ENCODE data around the gene BOD1L1. TPM values are rescaled to one million over a fixed set of nuclear protein-coding genes. Genes with fewer than 3 reads are reported as not detected.

The BOD1L1 gene
- polyA plus RNA-seq, 1 donor from 2014 or later = 43.3 TPM

DNA sequence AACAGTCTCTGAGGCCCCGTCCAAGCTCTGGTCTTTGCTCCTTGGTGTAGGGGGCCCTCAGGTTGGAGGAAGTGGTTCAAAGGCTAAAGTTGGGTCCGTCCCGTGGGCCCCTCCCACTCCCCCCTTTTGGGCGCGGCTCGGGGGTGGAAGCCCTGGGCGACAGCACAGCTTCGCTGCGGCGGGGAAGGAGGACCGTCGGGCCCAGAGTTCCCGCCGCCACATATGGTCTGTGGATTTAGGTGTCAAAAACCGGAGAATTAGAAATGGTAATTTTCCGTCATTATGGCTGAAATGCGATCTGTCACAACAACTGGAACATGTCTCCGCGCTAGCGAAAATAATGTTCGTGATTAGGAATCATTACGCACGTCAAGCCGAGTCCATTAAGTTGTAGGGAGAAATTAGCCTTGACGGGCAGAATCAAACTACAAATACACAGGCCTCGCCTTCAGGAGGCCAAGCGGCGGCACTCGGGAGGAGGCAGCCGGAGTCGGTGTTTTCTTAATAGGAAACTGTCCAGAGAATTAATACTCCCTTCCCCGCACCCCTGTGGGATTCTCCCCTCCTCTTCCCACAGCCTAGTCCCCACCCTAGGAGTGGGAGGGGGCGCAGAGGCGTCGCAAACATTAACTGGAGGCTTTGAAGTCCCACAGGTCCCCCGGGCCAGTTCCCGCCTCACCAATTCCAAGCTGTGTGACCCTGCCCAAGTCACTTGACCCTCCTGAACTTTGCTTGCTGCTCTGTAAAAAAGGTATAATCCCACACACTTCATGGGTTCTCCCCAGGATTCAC, 98.2 kb downstream of the BOD1L1 start:
- H3K9me2 ChIP-seq (ENCODE audit: insufficient read depth, low read length) = no peaks in the 10 kb centered on the region
- H3K9ac ChIP-seq (ENCODE audit: low read length) = no peak overlapping the region
- H4K20me1 ChIP-seq (ENCODE audit: insufficient read depth) = no peaks in the 10 kb centered on the region
- H3K79me2 ChIP-seq (replicated peaks; ENCODE audit: insufficient read depth, low read length) = no peaks in the 10 kb centered on the region
- H2AFZ ChIP-seq (ENCODE audit: low read depth, low read length) = no peak overlapping the region
- H3K4me3 ChIP-seq (ENCODE audit: low read length) = no peak overlapping the region
- H3K9me3 ChIP-seq (ENCODE audit: low read length) = peaks cover 10% of the 10 kb centered on the region
- no peak overlapping the region for H3K27ac ChIP-seq (ENCODE audit: low read length)
- peaks cover 99% of the 10 kb centered on the region for H3K27me3 ChIP-seq (ENCODE audit: insufficient read depth, low read depth, low read length)
- H3F3A ChIP-seq (ENCODE audit: insufficient read depth, low read length, poor library complexity, severe bottlenecking) = no peaks in the 10 kb centered on the region
- H3K36me3 ChIP-seq (ENCODE audit: insufficient read depth, low read length) = no peaks in the 10 kb centered on the region
- no peak for TF ChIP-seq MXI1 (conservative IDR thresholded peaks at IDR 0.05; ENCODE audit: poor library complexity, severe bottlenecking)
- TF ChIP-seq RAD21 (conservative IDR thresholded peaks at IDR 0.05) = no peak
- TF ChIP-seq EP300 (conservative IDR thresholded peaks at IDR 0.05; ENCODE audit: poor library complexity, severe bottlenecking) = no peak
- TF ChIP-seq SMC3 (conservative IDR thresholded peaks at IDR 0.05; ENCODE audit: poor library complexity) = no peak
- TF ChIP-seq, protein P1, sequence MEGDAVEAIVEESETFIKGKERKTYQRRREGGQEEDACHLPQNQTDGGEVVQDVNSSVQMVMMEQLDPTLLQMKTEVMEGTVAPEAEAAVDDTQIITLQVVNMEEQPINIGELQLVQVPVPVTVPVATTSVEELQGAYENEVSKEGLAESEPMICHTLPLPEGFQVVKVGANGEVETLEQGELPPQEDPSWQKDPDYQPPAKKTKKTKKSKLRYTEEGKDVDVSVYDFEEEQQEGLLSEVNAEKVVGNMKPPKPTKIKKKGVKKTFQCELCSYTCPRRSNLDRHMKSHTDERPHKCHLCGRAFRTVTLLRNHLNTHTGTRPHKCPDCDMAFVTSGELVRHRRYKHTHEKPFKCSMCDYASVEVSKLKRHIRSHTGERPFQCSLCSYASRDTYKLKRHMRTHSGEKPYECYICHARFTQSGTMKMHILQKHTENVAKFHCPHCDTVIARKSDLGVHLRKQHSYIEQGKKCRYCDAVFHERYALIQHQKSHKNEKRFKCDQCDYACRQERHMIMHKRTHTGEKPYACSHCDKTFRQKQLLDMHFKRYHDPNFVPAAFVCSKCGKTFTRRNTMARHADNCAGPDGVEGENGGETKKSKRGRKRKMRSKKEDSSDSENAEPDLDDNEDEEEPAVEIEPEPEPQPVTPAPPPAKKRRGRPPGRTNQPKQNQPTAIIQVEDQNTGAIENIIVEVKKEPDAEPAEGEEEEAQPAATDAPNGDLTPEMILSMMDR (IDR thresholded peaks at IDR 0.05; ENCODE audit: poor library complexity, severe bottlenecking) = no peak
- TF ChIP-seq, protein P2, sequence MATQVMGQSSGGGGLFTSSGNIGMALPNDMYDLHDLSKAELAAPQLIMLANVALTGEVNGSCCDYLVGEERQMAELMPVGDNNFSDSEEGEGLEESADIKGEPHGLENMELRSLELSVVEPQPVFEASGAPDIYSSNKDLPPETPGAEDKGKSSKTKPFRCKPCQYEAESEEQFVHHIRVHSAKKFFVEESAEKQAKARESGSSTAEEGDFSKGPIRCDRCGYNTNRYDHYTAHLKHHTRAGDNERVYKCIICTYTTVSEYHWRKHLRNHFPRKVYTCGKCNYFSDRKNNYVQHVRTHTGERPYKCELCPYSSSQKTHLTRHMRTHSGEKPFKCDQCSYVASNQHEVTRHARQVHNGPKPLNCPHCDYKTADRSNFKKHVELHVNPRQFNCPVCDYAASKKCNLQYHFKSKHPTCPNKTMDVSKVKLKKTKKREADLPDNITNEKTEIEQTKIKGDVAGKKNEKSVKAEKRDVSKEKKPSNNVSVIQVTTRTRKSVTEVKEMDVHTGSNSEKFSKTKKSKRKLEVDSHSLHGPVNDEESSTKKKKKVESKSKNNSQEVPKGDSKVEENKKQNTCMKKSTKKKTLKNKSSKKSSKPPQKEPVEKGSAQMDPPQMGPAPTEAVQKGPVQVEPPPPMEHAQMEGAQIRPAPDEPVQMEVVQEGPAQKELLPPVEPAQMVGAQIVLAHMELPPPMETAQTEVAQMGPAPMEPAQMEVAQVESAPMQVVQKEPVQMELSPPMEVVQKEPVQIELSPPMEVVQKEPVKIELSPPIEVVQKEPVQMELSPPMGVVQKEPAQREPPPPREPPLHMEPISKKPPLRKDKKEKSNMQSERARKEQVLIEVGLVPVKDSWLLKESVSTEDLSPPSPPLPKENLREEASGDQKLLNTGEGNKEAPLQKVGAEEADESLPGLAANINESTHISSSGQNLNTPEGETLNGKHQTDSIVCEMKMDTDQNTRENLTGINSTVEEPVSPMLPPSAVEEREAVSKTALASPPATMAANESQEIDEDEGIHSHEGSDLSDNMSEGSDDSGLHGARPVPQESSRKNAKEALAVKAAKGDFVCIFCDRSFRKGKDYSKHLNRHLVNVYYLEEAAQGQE (IDR thresholded peaks at IDR 0.05; ENCODE audit: borderline replicate concordance) = no peak
- TF ChIP-seq TAF1 (IDR thresholded peaks at IDR 0.05; ENCODE audit: low read depth) = no peak
- no peak for TF ChIP-seq POLR2AphosphoS5 (IDR thresholded peaks at IDR 0.05)
- TF ChIP-seq EZH2 (IDR thresholded peaks at IDR 0.05; ENCODE audit: borderline replicate concordance, insufficient read depth, low read length, poor library complexity, severe bottlenecking) = no peak
- H3K4me2 ChIP-seq (ENCODE audit: low read length) = no peak overlapping the region

DNA sequence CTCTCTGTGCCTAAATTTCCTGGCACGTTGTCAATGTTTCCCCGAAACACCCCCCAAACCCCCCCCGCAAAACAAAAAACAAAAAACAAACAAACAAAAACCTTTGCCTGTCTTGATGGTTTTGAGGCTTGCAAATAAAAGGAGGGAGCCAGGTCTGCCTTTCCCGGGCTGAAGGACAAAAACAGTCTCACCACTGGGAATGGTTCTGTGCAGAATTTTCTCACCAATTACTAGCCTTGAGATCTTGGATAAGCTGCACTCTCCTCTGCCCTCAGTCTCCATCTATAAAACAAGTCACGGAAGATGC, 98.8 kb downstream of the BOD1L1 start:
- H3K4me3 ChIP-seq (ENCODE audit: low read length) = no peak overlapping the region
- no peaks in the 10 kb centered on the region for H3K79me2 ChIP-seq (replicated peaks; ENCODE audit: insufficient read depth, low read length)
- no peak for TF ChIP-seq EZH2 (IDR thresholded peaks at IDR 0.05; ENCODE audit: borderline replicate concordance, insufficient read depth, low read length, poor library complexity, severe bottlenecking)
- H3F3A ChIP-seq (ENCODE audit: insufficient read depth, low read length, poor library complexity, severe bottlenecking) = no peaks in the 10 kb centered on the region
- H3K9me3 ChIP-seq (ENCODE audit: low read length) = peaks cover 15% of the 10 kb centered on the region
- H3K27ac ChIP-seq (ENCODE audit: low read length) = no peak overlapping the region
- H3K9me2 ChIP-seq (ENCODE audit: insufficient read depth, low read length) = no peaks in the 10 kb centered on the region
- peaks cover 99% of the 10 kb centered on the region for H3K27me3 ChIP-seq (ENCODE audit: insufficient read depth, low read depth, low read length)
- H4K20me1 ChIP-seq (ENCODE audit: insufficient read depth) = no peaks in the 10 kb centered on the region
- no peak overlapping the region for H3K9ac ChIP-seq (ENCODE audit: low read length)
- H2AFZ ChIP-seq (ENCODE audit: low read depth, low read length) = no peak overlapping the region
- no peaks in the 10 kb centered on the region for H3K36me3 ChIP-seq (ENCODE audit: insufficient read depth, low read length)
- H3K4me2 ChIP-seq (ENCODE audit: low read length) = no peak overlapping the region

All from neural cell (in vitro differentiated cells).